ENCODE measurements around the gene GCH1.
"Not testable (repeated sequence)": the region's sequence is repeated elsewhere in the genome, so short reads cannot be mapped to it uniquely, and the experiment has no call there.

Gene GCH1

GRCh38 chr14:54908190-54908589 is 5.6 kb upstream of the GCH1 start:
- TF ChIP-seq CTCF (IDR thresholded peaks at IDR 0.05; ENCODE audit: insufficient read depth, low read length, poor library complexity, severe bottlenecking) = no peak
- no peak overlapping the region for H3K4me3 ChIP-seq (replicated peaks; ENCODE audit: low read depth, low read length)
- H3K36me3 ChIP-seq (ENCODE audit: control insufficient read depth, insufficient read depth, low read length) = no peaks in the 10 kb centered on the region
- H3K27me3 ChIP-seq (replicated peaks; ENCODE audit: control insufficient read depth, insufficient read depth, low read length) = no peaks in the 10 kb centered on the region
- peak; percentile 20 for DNase-seq (ENCODE audit: extremely low read depth, insufficient read length)

- no peak overlapping the region for H3K4me3 ChIP-seq (replicated peaks; ENCODE audit: low read depth, low read length)
- no peak for DNase-seq (ENCODE audit: extremely low read depth, insufficient read length)
- TF ChIP-seq CTCF (IDR thresholded peaks at IDR 0.05; ENCODE audit: insufficient read depth, low read length, poor library complexity, severe bottlenecking) = no peak
- H3K27me3 ChIP-seq (replicated peaks; ENCODE audit: control insufficient read depth, insufficient read depth, low read length) = no peaks in the 10 kb centered on the region
- no peaks in the 10 kb centered on the region for H3K36me3 ChIP-seq (ENCODE audit: control insufficient read depth, insufficient read depth, low read length)
Measured at GRCh38 chr14:54906075-54906474, 3.4 kb upstream of the GCH1 start.

GRCh38 chr14:54902143-54902520 is 494 bp downstream of the GCH1 start:
- Histone ChIP-seq H3K4me3 (replicated peaks; ENCODE audit: low read depth, low read length) (peak overlapping the region; percentile 85), H3K36me3 (ENCODE audit: control insufficient read depth, insufficient read depth, low read length) (no peaks in the 10 kb centered on the region), H3K27me3 (replicated peaks; ENCODE audit: control insufficient read depth, insufficient read depth, low read length) (no peaks in the 10 kb centered on the region)
- peak; percentile 81 for DNase-seq (ENCODE audit: extremely low read depth, insufficient read length)
- TF ChIP-seq CTCF (IDR thresholded peaks at IDR 0.05; ENCODE audit: insufficient read depth, low read length, poor library complexity, severe bottlenecking) = peak; percentile 10

GRCh38 chr14:54901380-54902142 is 1.1 kb downstream of the GCH1 start:
- peak overlapping the region; percentile 85 for H3K4me3 ChIP-seq (replicated peaks; ENCODE audit: low read depth, low read length)
- no peaks in the 10 kb centered on the region for H3K27me3 ChIP-seq (replicated peaks; ENCODE audit: control insufficient read depth, insufficient read depth, low read length)
- DNase-seq (ENCODE audit: extremely low read depth, insufficient read length) = peak; percentile 21
- TF ChIP-seq CTCF (IDR thresholded peaks at IDR 0.05; ENCODE audit: insufficient read depth, low read length, poor library complexity, severe bottlenecking) = no peak
- no peaks in the 10 kb centered on the region for H3K36me3 ChIP-seq (ENCODE audit: control insufficient read depth, insufficient read depth, low read length)

- Histone ChIP-seq H3K36me3 (ENCODE audit: control insufficient read depth, insufficient read depth, low read length) (no peaks in the 10 kb centered on the region), H3K4me3 (replicated peaks; ENCODE audit: low read depth, low read length) (no peak overlapping the region), H3K27me3 (replicated peaks; ENCODE audit: control insufficient read depth, insufficient read depth, low read length) (no peaks in the 10 kb centered on the region)
- no peak for TF ChIP-seq CTCF (IDR thresholded peaks at IDR 0.05; ENCODE audit: insufficient read depth, low read length, poor library complexity, severe bottlenecking)
- no peak for DNase-seq (ENCODE audit: extremely low read depth, insufficient read length)
Measured at GRCh38 chr14:54899573-54899972, 3.1 kb downstream of the GCH1 start.

GRCh38 chr14:54897809-54898555 is 4.6 kb downstream of the GCH1 start:
- H3K27me3 ChIP-seq (replicated peaks; ENCODE audit: control insufficient read depth, insufficient read depth, low read length); DNase-seq (ENCODE audit: extremely low read depth, insufficient read length); H3K36me3 ChIP-seq (ENCODE audit: control insufficient read depth, insufficient read depth, low read length); H3K4me3 ChIP-seq (replicated peaks; ENCODE audit: low read depth, low read length): not testable (repeated sequence)

Data from GM06990 (cell line).